ENCODE results near the gene CACNA2D1. TPM values are rescaled to one million over a fixed set of nuclear protein-coding genes. Genes with fewer than 3 reads are reported as not detected.

Gene CACNA2D1
- polyA plus RNA-seq, 6 donors from 2014 or later: not detected

DNA sequence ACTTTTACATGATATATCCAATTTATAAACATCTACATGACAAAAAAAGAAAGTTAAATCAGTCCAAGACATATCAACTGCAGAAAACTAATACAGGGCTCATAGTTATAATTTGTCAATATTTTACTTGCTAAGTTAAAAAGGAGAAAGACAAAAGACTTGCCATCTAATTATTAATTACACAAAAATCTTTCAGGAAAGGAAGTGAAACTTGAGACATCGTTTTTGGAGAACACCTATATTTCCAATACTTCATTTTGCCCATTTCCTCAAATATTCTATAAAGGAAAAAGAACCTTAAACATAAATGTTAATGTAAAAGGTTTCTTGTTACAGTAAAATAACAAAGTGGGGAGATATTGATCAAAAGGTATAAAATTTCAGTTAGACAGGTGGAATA lies 148.7 kb downstream of the CACNA2D1 start:
- no peak for DNase-seq
- no peaks in the 10 kb centered on the region for H3K36me3 Mint-ChIP-seq

GRCh38 chr7:82294382-82294784 lies 149.2 kb downstream of the CACNA2D1 start:
- no peak overlapping the region for H3K27ac Mint-ChIP-seq
- H3K9me3 Mint-ChIP-seq: peaks cover 0 to 2% (median 0%) of the 10 kb centered on the region in 7 donors
- DNase-seq: no peak
- no peak for ATAC-seq (ENCODE audit: low read depth in 2 of 2)
- H3K4me3 Mint-ChIP-seq: no peak overlapping the region
- no peaks in the 10 kb centered on the region for H3K27me3 Mint-ChIP-seq
- H3K4me1 Mint-ChIP-seq: no peaks in the 10 kb centered on the region
- no peaks in the 10 kb centered on the region for H3K36me3 Mint-ChIP-seq

More for the DNA sequence above, 148.7 kb downstream of the CACNA2D1 start:
- Mint-ChIP-seq H3K4me1 (no peaks in the 10 kb centered on the region), H3K4me3 (no peak overlapping the region), H3K27me3 (no peaks in the 10 kb centered on the region), H3K9me3 (peaks cover 0 to 2% (median 0%) of the 10 kb centered on the region in 7 donors), H3K27ac (no peak overlapping the region)
- ATAC-seq (ENCODE audit: low read depth in 2 of 2): no peak

DNA sequence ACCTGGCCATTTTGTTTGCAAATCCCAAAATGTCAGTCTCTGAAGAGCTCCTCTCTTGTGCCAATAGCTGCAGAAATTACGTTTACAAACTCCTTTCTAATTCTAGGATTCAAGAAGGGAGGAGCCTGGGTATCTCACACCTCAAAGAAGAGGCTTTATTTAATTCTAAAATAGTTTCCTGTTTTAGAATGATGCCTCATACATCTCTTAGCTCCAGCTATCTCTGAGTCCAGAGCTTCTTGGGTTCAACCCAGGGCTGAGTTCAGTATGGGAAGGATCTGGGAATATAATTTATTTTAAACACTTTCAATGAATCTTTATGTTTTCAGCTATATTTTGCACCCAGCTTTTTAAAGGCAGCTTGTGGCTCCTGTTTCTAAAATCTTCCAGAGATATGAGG lies 150.1 kb downstream of the CACNA2D1 start:
- Mint-ChIP-seq H3K27me3 (no peaks in the 10 kb centered on the region), H3K27ac (no peak overlapping the region), H3K36me3 (no peaks in the 10 kb centered on the region), H3K4me3 (no peak overlapping the region), H3K9me3 (peaks cover 0 to 2% (median 0%) of the 10 kb centered on the region in 7 donors), H3K4me1 (no peaks in the 10 kb centered on the region)
- ATAC-seq (ENCODE audit: low read depth in 2 of 2) (no peak), DNase-seq (no peak)

GRCh38 chr7:82291931-82292330 lies 151.6 kb downstream of the CACNA2D1 start:
- H3K9me3 Mint-ChIP-seq: peaks cover 0 to 2% (median 0%) of the 10 kb centered on the region in 7 donors
- H3K36me3 Mint-ChIP-seq: no peaks in the 10 kb centered on the region
- no peaks in the 10 kb centered on the region for H3K27me3 Mint-ChIP-seq
- H3K4me1 Mint-ChIP-seq: no peaks in the 10 kb centered on the region
- H3K4me3 Mint-ChIP-seq: no peak overlapping the region
- no peak for DNase-seq
- no peak for ATAC-seq (ENCODE audit: low read depth in 2 of 2)
- no peak overlapping the region for H3K27ac Mint-ChIP-seq

- DNase-seq (no peak), ATAC-seq (ENCODE audit: low read depth in 2 of 2) (no peak)
- H3K4me3 Mint-ChIP-seq: no peak overlapping the region
- no peak overlapping the region for H3K27ac Mint-ChIP-seq
- no peaks in the 10 kb centered on the region for H3K36me3 Mint-ChIP-seq
- H3K4me1 Mint-ChIP-seq: no peaks in the 10 kb centered on the region
- H3K9me3 Mint-ChIP-seq: peaks cover 0 to 3% (median 0%) of the 10 kb centered on the region in 7 donors
- no peaks in the 10 kb centered on the region for H3K27me3 Mint-ChIP-seq
Observed at GRCh38 chr7:82289889-82290288, 153.7 kb downstream of the CACNA2D1 start.

- H3K27ac Mint-ChIP-seq: no peak overlapping the region
- no peaks in the 10 kb centered on the region for H3K4me1 Mint-ChIP-seq
- ATAC-seq (ENCODE audit: low read depth in 2 of 2): no peak
- H3K9me3 Mint-ChIP-seq: peaks cover 0 to 3% (median 0%) of the 10 kb centered on the region in 7 donors
- H3K27me3 Mint-ChIP-seq: no peaks in the 10 kb centered on the region
- no peaks in the 10 kb centered on the region for H3K36me3 Mint-ChIP-seq
- H3K4me3 Mint-ChIP-seq: no peak overlapping the region
- no peak for DNase-seq
Observed at GRCh38 chr7:82289152-82289535, 154.4 kb downstream of the CACNA2D1 start.

- Mint-ChIP-seq H3K27ac (no peak overlapping the region), H3K4me3 (no peak overlapping the region)
- ATAC-seq (ENCODE audit: low read depth in 2 of 2): no peak
Observed at GRCh38 chr7:82286798-82287140, 156.8 kb downstream of the CACNA2D1 start.

DNA sequence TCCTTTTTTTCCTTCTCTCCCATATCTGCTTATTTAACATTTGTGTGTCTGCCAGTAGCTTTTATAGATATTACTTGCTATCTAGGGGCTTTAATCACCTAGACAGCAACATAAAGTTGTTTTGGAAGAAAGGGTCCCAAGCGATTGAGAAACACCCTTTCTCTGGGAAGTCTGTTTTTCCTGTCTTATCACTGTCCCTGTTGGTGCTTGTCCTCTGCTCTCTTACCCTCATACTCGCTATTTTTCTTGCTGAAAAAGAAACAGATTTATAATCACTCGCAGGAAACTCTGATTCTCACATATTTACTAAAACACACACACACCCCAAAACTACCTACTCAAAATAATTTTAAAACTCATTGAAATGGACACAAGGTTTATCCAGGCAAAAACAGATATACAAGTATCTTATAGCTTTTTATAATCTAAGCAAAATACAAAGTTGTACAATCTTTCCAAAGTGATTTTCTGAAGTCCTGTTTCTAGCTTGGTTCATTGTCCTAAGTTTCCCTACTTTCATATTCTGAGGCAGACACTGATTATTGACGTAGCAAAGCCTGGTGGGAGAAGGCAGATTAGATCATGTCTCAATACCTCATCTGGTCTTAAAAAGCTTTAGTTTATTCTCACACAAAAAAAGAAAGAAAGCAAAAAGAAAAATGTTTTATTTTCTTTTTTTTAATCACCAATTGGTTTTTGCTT lies 157.3 kb downstream of the CACNA2D1 start:
- DNase-seq (no peak), ATAC-seq (ENCODE audit: low read depth in 2 of 2) (no peak)
- Mint-ChIP-seq H3K4me1 (no peaks in the 10 kb centered on the region), H3K27ac (no peak overlapping the region), H3K9me3 (peaks cover 0 to 3% (median 0%) of the 10 kb centered on the region in 7 donors), H3K4me3 (no peak overlapping the region), H3K36me3 (no peaks in the 10 kb centered on the region), H3K27me3 (no peaks in the 10 kb centered on the region)

More at GRCh38 chr7:82286798-82287140, 156.8 kb downstream of the CACNA2D1 start:
- Mint-ChIP-seq H3K9me3 (peaks cover 0 to 3% (median 0%) of the 10 kb centered on the region in 7 donors), H3K4me1 (no peaks in the 10 kb centered on the region), H3K27me3 (no peaks in the 10 kb centered on the region), H3K36me3 (no peaks in the 10 kb centered on the region)
- DNase-seq: no peak

DNA sequence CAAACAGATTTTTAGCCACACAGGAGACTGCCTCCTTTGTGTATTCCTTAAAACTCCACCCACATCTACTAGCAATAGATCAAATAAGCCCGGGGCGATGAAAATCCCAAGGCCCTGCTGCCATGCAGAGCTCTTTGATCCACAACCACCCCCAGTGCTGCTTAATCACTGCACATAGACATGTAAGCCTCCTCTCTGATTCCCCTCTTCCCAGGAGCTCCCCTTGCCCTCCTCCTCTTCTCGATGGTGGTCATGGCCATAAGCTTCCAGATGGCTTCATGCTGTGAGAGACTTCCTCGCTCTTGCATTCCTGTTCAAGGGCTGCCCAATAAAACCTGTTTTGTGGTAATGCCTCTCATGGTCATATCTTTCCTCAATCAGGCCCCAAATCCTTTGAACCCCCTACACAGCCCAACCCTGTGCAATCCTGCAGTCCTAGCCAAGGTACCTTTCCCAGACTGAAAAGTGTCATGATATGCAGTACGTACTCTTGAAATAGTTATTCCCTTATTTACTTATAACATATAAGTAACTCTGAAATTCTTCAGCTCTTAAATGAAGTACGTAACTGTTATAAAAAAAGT lies 158.5 kb downstream of the CACNA2D1 start:
- no peak for DNase-seq
- Mint-ChIP-seq H3K36me3 (no peaks in the 10 kb centered on the region), H3K4me1 (no peaks in the 10 kb centered on the region), H3K27ac (no peak overlapping the region), H3K4me3 (no peak overlapping the region), H3K27me3 (no peaks in the 10 kb centered on the region), H3K9me3 (peaks cover 0 to 3% (median 0%) of the 10 kb centered on the region in 7 donors)
- ATAC-seq (ENCODE audit: low read depth in 2 of 2): no peak

DNA sequence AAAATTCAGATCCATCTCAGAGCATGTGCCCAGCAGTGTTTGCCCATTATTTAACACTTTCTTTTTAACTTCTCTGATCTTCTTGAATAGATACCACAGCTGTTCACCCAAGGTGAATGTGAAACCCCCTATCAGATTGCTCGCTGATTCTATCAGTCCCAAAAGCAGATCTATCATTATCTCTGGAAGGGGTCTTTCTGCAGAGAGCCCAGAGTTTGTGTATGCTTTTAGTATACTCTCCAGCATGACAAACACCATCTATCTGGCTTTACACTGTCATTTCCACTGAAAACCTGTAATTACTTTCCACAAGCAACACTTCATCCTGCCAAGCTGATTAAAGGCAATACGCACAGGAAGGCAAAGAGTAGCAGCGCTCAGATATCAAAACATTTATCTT lies 168.2 kb downstream of the CACNA2D1 start:
- no peak for ATAC-seq (ENCODE audit: low read depth in 2 of 2)
- no peak overlapping the region for H3K27ac Mint-ChIP-seq
- no peaks in the 10 kb centered on the region for H3K4me1 Mint-ChIP-seq
- no peak overlapping the region for H3K4me3 Mint-ChIP-seq
- no peaks in the 10 kb centered on the region for H3K36me3 Mint-ChIP-seq
- H3K27me3 Mint-ChIP-seq: no peaks in the 10 kb centered on the region
- H3K9me3 Mint-ChIP-seq: no peaks in the 10 kb centered on the region
- DNase-seq: no peak

- no peaks in the 10 kb centered on the region for H3K9me3 Mint-ChIP-seq
Observed at GRCh38 chr7:82274681-82275080, 168.9 kb downstream of the CACNA2D1 start.

GRCh38 chr7:82273886-82274285 lies 169.7 kb downstream of the CACNA2D1 start:
- H3K9me3 Mint-ChIP-seq: peaks cover 0 to 2% (median 0%) of the 10 kb centered on the region in 7 donors
- H3K36me3 Mint-ChIP-seq: no peaks in the 10 kb centered on the region
- no peak for ATAC-seq (ENCODE audit: low read depth in 2 of 2)
- H3K27me3 Mint-ChIP-seq: no peaks in the 10 kb centered on the region
- no peak overlapping the region for H3K4me3 Mint-ChIP-seq
- no peak for DNase-seq
- peak overlapping the region in 1 of 6 donors; percentile 1 for H3K27ac Mint-ChIP-seq
- no peaks in the 10 kb centered on the region for H3K4me1 Mint-ChIP-seq

More at GRCh38 chr7:82274681-82275080, 168.9 kb downstream of the CACNA2D1 start:
- ATAC-seq (ENCODE audit: low read depth in 2 of 2) (no peak), DNase-seq (no peak)
- no peaks in the 10 kb centered on the region for H3K4me1 Mint-ChIP-seq
- H3K27ac Mint-ChIP-seq: no peak overlapping the region
- no peaks in the 10 kb centered on the region for H3K27me3 Mint-ChIP-seq
- no peak overlapping the region for H3K4me3 Mint-ChIP-seq
- no peaks in the 10 kb centered on the region for H3K36me3 Mint-ChIP-seq

DNA sequence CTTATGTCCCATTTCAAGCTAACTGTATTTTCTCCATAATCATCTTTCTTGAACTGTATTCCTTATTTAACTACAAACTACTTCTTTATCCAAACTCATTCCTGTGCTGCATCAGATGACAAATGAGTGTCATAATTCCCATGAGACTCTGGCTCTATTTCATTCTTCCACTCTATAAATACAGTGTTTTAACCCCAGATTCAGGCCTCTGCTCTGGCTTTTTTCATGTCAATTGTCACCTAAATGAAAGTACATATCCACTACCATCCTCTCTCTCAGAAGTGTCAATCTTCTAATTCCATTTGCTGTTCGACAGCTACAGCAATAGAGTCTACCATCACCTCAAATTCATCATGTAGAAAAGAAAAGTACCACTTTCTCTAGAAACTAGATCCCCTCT lies 172.7 kb downstream of the CACNA2D1 start:
- H3K27ac Mint-ChIP-seq: no peak overlapping the region
- no peak for DNase-seq
- H3K27me3 Mint-ChIP-seq: no peaks in the 10 kb centered on the region
- H3K4me3 Mint-ChIP-seq: no peak overlapping the region
- ATAC-seq (ENCODE audit: low read depth in 2 of 2): no peak
- peaks cover 0 to 2% (median 0%) of the 10 kb centered on the region in 7 donors for H3K9me3 Mint-ChIP-seq
- H3K36me3 Mint-ChIP-seq: no peaks in the 10 kb centered on the region
- no peaks in the 10 kb centered on the region for H3K4me1 Mint-ChIP-seq

DNA sequence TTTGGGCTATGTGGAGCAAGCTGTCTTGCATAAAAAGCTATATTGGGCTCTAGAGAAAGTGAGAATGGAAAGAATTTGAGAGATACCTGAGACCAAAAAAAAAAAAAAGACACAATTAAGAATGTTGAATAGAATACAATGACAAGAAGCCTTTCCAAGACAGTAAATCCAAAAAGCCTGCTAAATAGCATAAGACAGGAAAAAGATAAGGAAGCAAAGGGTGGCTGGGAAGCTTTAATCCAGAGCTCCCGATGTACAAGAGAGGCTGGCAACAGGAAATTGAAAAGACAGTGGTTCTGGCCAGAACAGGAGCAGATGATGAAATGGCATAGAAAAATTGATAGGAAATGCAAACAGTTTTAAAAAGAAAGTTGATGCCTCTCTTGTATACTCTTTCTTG lies 174.9 kb downstream of the CACNA2D1 start:
- H3K4me1 Mint-ChIP-seq: no peaks in the 10 kb centered on the region
- ATAC-seq (ENCODE audit: low read depth in 2 of 2): no peak
- H3K36me3 Mint-ChIP-seq: no peaks in the 10 kb centered on the region
- no peak overlapping the region for H3K4me3 Mint-ChIP-seq
- peaks cover 0 to 2% (median 0%) of the 10 kb centered on the region in 7 donors for H3K9me3 Mint-ChIP-seq
- DNase-seq: no peak
- no peaks in the 10 kb centered on the region for H3K27me3 Mint-ChIP-seq
- H3K27ac Mint-ChIP-seq: no peak overlapping the region
